Measurements from ENCODE around the gene GORASP2. TPM values are rescaled to one million over a fixed set of nuclear protein-coding genes. Genes with fewer than 3 reads are reported as not detected.

The GORASP2 gene
- polyA plus RNA-seq, 1 donor from 2014 or later, result 74.1 TPM

- Mint-ChIP-seq H3K36me3 (peaks cover 5% of the 10 kb centered on the region), H3K4me1 (no peaks in the 10 kb centered on the region), H3K27ac (peak overlapping the region in 1 of 3 donors; percentile 46), H3K9me3 (no peaks in the 10 kb centered on the region), H3K4me3 (no peak overlapping the region), H3K27me3 (no peaks in the 10 kb centered on the region)
Observed at GRCh38 chr2:170967553-170967952, 38.5 kb downstream of the GORASP2 start.

DNA sequence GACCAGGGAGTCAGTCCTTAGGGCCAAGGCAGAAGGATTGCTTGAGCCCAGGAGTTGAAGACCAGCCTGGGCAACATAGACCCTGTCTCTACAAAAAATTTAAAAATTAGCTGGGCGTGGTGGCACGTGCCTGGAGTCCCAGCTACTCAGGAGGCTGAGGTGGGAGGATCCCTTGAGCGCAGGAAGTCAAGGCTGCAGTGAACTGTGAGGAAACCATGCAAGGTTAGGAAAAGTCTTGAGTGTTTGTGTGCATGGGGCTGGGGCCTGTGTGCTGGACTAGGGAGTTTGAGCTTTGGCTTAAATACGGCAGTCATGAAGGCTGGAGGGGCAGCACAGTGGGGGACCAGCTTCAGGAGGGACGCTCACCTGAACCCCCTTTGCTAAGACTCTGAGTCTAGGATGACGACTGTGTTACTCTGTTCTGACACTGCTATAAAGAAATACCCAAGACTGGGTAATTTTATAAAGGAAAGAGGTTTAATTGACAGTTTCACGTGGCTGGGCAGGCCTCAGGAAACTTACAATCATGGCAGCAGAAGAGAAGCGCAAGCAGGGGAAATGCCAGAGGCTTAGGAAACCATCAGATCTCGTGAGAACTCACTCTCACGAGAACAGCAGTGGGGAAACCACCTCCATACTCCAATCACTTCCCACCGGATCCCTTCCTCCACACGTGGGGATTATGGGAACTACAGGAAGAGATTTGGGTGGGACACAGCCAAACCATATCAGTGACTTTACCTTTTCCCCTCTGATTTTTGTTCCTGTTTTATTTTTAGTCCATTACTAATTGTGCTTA lies 39.4 kb downstream of the GORASP2 start:
- Mint-ChIP-seq H3K36me3 (peaks cover 5% of the 10 kb centered on the region), H3K27me3 (no peaks in the 10 kb centered on the region), H3K4me1 (peaks cover 2 to 5% (median 4%) of the 10 kb centered on the region in 3 donors), H3K27ac (peak overlapping the region in 2 of 3 donors; percentile 34 to 82), H3K9me3 (no peaks in the 10 kb centered on the region), H3K4me3 (peak overlapping the region in 2 of 4 donors; percentile 21 to 35)

DNA sequence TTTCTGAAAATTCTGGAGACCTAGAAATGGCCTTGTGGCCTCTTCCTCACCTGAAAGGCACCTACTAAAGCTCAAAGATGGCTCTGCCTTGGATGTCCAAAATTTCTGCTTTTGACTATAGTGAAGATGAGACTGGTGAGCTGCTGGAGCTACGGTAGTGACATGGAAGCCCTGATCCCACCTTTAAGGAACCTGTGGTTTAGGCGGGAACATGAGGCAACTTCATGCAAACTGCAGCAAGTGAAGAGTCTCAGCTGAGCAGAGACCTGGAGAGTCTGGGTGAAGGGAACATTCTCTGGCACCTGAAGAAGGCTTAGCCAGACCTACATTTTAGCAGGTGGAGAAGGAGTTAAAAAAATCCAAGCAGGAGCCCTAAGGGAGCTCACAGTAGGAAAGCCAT lies 40.0 kb downstream of the GORASP2 start:
- Mint-ChIP-seq H3K9me3 (no peaks in the 10 kb centered on the region), H3K4me1 (peaks cover 3 to 7% (median 4%) of the 10 kb centered on the region in 3 donors), H3K36me3 (peaks cover 5% of the 10 kb centered on the region), H3K27ac (peak overlapping the region in 1 of 3 donors; percentile 82), H3K4me3 (peak overlapping the region in 1 of 4 donors; percentile 35), H3K27me3 (no peaks in the 10 kb centered on the region)

- Mint-ChIP-seq H3K4me1 (peaks cover 7 to 11% (median 7%) of the 10 kb centered on the region in 3 donors), H3K27me3 (no peaks in the 10 kb centered on the region), H3K9me3 (no peaks in the 10 kb centered on the region), H3K27ac (peak overlapping the region in 1 of 3 donors; percentile 71), H3K36me3 (peaks cover 3% of the 10 kb centered on the region), H3K4me3 (peak overlapping the region in 1 of 4 donors; percentile 49)
Observed at GRCh38 chr2:170969872-170970496, 40.9 kb downstream of the GORASP2 start.

- no peak overlapping the region for H3K27ac Mint-ChIP-seq
- peaks cover 3% of the 10 kb centered on the region for H3K36me3 Mint-ChIP-seq
- H3K27me3 Mint-ChIP-seq, result no peaks in the 10 kb centered on the region
- no peaks in the 10 kb centered on the region for H3K9me3 Mint-ChIP-seq
- no peak overlapping the region for H3K4me3 Mint-ChIP-seq
- peaks cover 8 to 11% (median 8%) of the 10 kb centered on the region in 3 donors for H3K4me1 Mint-ChIP-seq
Observed at GRCh38 chr2:170971071-170971470, 42.0 kb downstream of the GORASP2 start.

- H3K4me1 Mint-ChIP-seq, result peaks cover 8 to 11% (median 8%) of the 10 kb centered on the region in 3 donors
- H3K36me3 Mint-ChIP-seq, result peaks cover 3% of the 10 kb centered on the region
- no peaks in the 10 kb centered on the region for H3K27me3 Mint-ChIP-seq
- peak overlapping the region in 2 of 3 donors; percentile 54 to 80 for H3K27ac Mint-ChIP-seq
- peak overlapping the region; percentile 72 to 86 (median 82) for H3K4me3 Mint-ChIP-seq
- H3K9me3 Mint-ChIP-seq, result no peaks in the 10 kb centered on the region
Observed at GRCh38 chr2:170972296-170973224, 43.5 kb downstream of the GORASP2 start.

GRCh38 chr2:170973225-170973491 lies 44.1 kb downstream of the GORASP2 start:
- H3K27ac Mint-ChIP-seq, result peak overlapping the region in 2 of 3 donors; percentile 54 to 80
- H3K36me3 Mint-ChIP-seq, result peaks cover 3% of the 10 kb centered on the region
- peak overlapping the region; percentile 72 to 86 (median 82) for H3K4me3 Mint-ChIP-seq
- no peaks in the 10 kb centered on the region for H3K27me3 Mint-ChIP-seq
- H3K9me3 Mint-ChIP-seq, result no peaks in the 10 kb centered on the region
- H3K4me1 Mint-ChIP-seq, result peaks cover 8 to 11% (median 8%) of the 10 kb centered on the region in 3 donors

- no peaks in the 10 kb centered on the region for H3K36me3 Mint-ChIP-seq
- peaks cover 8 to 11% (median 8%) of the 10 kb centered on the region in 3 donors for H3K4me1 Mint-ChIP-seq
- H3K4me3 Mint-ChIP-seq, result peak overlapping the region; percentile 72 to 94 (median 89)
- peak overlapping the region in 2 of 3 donors; percentile 29 to 84 for H3K27ac Mint-ChIP-seq
- no peaks in the 10 kb centered on the region for H3K9me3 Mint-ChIP-seq
- H3K27me3 Mint-ChIP-seq, result no peaks in the 10 kb centered on the region
Observed at GRCh38 chr2:170973492-170974303, 44.6 kb downstream of the GORASP2 start.

GRCh38 chr2:170974304-170974993 lies 45.4 kb downstream of the GORASP2 start:
- Mint-ChIP-seq H3K27ac (peak overlapping the region in 2 of 3 donors; percentile 39 to 51), H3K36me3 (no peaks in the 10 kb centered on the region), H3K4me1 (peaks cover 8 to 11% (median 8%) of the 10 kb centered on the region in 3 donors), H3K9me3 (no peaks in the 10 kb centered on the region), H3K4me3 (peak overlapping the region; percentile 72 to 92 (median 78)), H3K27me3 (no peaks in the 10 kb centered on the region)

GRCh38 chr2:170975127-170975942 lies 46.3 kb downstream of the GORASP2 start:
- no peaks in the 10 kb centered on the region for H3K27me3 Mint-ChIP-seq
- peaks cover 8 to 11% (median 8%) of the 10 kb centered on the region in 3 donors for H3K4me1 Mint-ChIP-seq
- H3K27ac Mint-ChIP-seq, result peak overlapping the region in 2 of 3 donors; percentile 51 to 73
- peak overlapping the region in 2 of 4 donors; percentile 17 to 72 for H3K4me3 Mint-ChIP-seq
- no peaks in the 10 kb centered on the region for H3K36me3 Mint-ChIP-seq
- no peaks in the 10 kb centered on the region for H3K9me3 Mint-ChIP-seq

GRCh38 chr2:170975943-170976270 lies 46.9 kb downstream of the GORASP2 start:
- Mint-ChIP-seq H3K9me3 (no peaks in the 10 kb centered on the region), H3K27ac (no peak overlapping the region)

GRCh38 chr2:170984079-170984478 lies 55.0 kb downstream of the GORASP2 start:
- no peaks in the 10 kb centered on the region for H3K9me3 Mint-ChIP-seq
- no peak overlapping the region for H3K4me3 Mint-ChIP-seq
- H3K27me3 Mint-ChIP-seq, result no peaks in the 10 kb centered on the region
- peaks cover 0 to 3% (median 0%) of the 10 kb centered on the region in 3 donors for H3K4me1 Mint-ChIP-seq
- H3K36me3 Mint-ChIP-seq, result peaks cover 1% of the 10 kb centered on the region
- H3K27ac Mint-ChIP-seq, result peak overlapping the region in 1 of 3 donors; percentile 36

More at GRCh38 chr2:170975943-170976270, 46.9 kb downstream of the GORASP2 start:
- Mint-ChIP-seq H3K4me3 (peak overlapping the region in 1 of 4 donors; percentile 45), H3K27me3 (no peaks in the 10 kb centered on the region), H3K36me3 (no peaks in the 10 kb centered on the region), H3K4me1 (peaks cover 8 to 11% (median 8%) of the 10 kb centered on the region in 3 donors)

DNA sequence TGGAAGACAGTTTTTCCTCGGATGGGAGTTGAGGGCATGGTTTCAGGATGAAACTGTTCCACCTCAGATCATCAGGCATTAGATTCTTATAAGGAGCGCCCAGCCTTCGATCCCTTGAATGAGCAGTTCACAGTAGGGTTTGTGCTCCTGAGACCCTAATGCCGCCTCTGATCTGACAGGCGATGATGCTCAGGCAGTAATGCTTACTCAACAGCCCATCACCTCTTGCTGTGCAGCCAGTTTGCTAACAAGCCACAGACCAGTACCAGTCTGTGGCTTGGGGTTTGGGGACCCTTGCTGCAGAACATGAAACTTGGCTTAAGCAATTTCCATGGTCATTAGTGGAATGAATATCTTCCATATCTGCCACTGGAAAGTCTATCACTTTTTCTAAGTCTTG lies 56.4 kb downstream of the GORASP2 start:
- no peaks in the 10 kb centered on the region for H3K9me3 Mint-ChIP-seq
- no peak overlapping the region for H3K27ac Mint-ChIP-seq
- H3K36me3 Mint-ChIP-seq, result peaks cover 1% of the 10 kb centered on the region
- peaks cover 0 to 3% (median 0%) of the 10 kb centered on the region in 3 donors for H3K4me1 Mint-ChIP-seq
- no peaks in the 10 kb centered on the region for H3K27me3 Mint-ChIP-seq
- H3K4me3 Mint-ChIP-seq, result no peak overlapping the region

Data from IgD-negative memory B cell (primary cell).